OCI-LY7 (cell line): Measurements from ENCODE around the gene KRT81.

Source experiments
- CTCF ChIP-seq: fragments of 200-600 bp; sonication (generic); conservative IDR thresholded peaks from 2 replicates; pipeline ENCODE4 v1.5.1; 2014; ENCODE audit warnings: mild to moderate bottlenecking, antibody characterized with exemption, low read length, moderate library complexity, mixed read lengths
- EZH2phosphoT487 ChIP-seq: fragments of 200-600 bp; sonication (generic); IDR thresholded peaks from 2 replicates; pipeline ENCODE4 v1.6.1; 2018; ENCODE audit warnings: low read depth, borderline replicate concordance, mild to moderate bottlenecking, mixed run types, antibody characterized with exemption, low read length, moderate library complexity, mixed read lengths

GRCh38 chr12:52321418-52321817, 30.1 kb upstream of the KRT81 start:
- TF ChIP-seq CTCF (no peak), EZH2phosphoT487 (no peak)
